GM20431 (cell line): ENCODE measurements around the gene RCAN2.
"Not testable (repeated sequence)": the region's sequence is repeated elsewhere in the genome, so short reads cannot be mapped to it uniquely, and the experiment has no call there.

Experiments used
- in situ Hi-C: fragments of 300-500 bp; cut with MseI, MboI; formaldehyde crosslinking; loops from one replicate; pipeline ENCODE4 v1.15.0; 2020; ENCODE audit warnings: low sequenced_read_pairs; ENCODE audit not compliant: unreplicated experiment

RCAN2 gene

GRCh38 chr6:46395530-46395929, 95.7 kb downstream of the RCAN2 start:
- in situ Hi-C loops = no loop called here

DNA sequence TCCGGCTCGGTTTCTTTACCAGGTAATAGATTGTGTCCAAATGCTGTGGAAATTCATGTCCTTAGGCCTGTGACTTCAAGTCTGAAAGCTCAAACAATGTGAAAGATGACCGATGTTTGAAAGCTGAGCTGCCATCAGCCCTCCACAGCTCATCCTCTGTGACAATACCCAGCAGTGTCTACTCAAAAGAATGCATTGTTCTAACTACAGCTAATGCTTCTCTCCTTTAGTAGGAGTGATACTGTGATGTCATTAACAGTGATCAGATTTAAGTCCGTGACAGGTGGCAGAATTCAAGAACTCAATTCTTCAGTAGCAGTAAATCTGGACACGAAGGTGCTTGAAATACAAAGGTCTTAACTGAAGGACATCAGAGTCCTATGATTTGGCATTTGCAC, 97.3 kb downstream of the RCAN2 start:
- in situ Hi-C loops = no loop called here

GRCh38 chr6:46393161-46393939, 97.9 kb downstream of the RCAN2 start:
- in situ Hi-C loops = no loop called here

- in situ Hi-C loops = no loop called here
Observed at GRCh38 chr6:46392294-46392693, 99.0 kb downstream of the RCAN2 start.

- in situ Hi-C loops = no loop called here
Observed at GRCh38 chr6:46390153-46390876, 100.9 kb downstream of the RCAN2 start.

GRCh38 chr6:46387728-46388127, 103.5 kb downstream of the RCAN2 start:
- in situ Hi-C loops = not testable (repeated sequence)

DNA sequence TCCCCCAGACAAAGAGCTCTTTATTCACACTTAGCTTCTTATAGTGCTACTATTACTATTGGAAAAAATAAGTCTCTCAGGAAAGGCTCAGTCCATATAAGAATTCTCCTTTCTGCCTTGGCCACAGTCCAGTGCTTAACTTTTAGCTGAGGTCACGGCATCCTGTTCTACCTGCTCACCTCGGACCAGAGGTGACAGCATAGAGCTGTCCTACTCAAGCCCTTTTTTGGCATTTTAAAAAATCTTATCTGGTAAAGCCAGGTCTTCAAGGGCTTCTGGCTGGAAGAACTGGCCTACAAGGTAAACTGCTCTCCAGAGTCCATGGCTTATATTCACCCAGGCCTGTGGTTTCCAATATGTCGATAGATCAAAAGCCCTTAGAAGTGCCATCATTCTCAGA, 109.7 kb downstream of the RCAN2 start:
- in situ Hi-C loops = no loop called here

DNA sequence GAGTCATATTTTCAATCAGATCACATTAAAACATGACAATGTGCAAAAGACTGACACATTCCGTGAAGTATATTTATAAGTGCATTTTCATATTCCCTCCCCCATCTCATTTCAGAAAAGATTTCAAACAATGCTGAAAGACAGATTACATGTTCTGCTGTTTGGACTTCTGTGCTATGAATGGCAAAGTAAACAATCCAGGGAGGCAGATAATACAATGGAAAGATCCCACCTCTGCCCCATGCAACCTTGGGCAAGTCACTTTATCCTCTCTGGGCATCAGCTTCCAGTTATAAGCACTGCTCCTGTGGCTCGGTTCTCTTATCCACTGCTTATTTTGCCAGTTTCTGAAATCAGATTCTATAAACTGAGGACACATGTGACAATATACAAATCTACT, 110.2 kb downstream of the RCAN2 start:
- in situ Hi-C loops = no loop called here

DNA sequence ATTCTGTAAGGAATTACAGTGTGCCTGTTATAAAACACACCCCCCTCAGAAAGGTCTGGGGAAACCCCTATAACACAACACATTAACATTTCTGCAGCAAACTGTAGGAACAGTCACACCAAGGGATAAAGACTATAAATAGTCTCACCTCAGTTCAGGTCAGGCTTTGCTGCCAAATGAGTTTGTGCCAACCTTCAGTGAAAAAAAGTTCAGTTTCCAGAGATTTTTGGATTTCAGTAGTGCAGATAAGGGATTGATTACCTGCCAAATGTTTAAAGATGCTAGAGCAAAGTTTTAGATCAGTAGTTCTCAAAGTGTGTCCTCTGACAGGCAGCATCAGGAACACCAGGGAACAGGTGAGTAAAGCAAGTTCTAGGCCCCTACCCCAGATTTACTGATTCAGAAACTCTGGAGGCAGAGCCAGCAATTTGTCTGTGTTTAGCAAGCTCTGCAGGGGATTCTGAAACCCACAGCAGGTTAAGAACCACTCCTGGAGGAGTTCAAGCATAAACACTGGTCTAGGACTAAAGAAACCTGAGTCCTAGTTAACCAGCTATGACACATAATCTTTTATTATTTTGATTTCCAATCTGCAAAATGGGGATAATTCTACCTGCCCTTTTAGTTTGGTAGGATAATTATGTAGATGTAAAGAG, 111.0 kb downstream of the RCAN2 start:
- in situ Hi-C loops = no loop called here

GRCh38 chr6:46378882-46379416, 112.3 kb downstream of the RCAN2 start:
- in situ Hi-C loops = no loop called here

- in situ Hi-C loops = no loop called here
Observed at GRCh38 chr6:46378161-46378881, 112.9 kb downstream of the RCAN2 start.

DNA sequence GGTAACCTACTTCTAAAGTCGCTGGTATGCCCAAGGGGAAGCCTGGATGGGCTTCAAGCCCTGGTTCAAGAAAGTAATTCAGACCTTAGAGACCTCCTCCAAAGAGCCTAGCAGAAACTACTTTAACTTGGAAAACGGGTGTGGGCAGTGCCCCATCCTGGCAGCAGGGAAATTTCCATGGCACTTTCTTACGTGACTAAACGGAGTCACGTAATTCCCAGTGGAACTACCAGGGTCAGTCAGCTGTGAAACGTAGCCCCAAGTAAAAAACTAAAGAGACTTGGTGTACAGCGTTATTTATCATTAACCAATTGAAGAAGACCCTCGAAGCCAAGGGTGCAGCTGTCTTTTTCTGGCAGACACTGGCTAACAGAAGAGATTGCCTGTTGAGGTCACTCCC, 114.0 kb downstream of the RCAN2 start:
- in situ Hi-C loops = no loop called here

GRCh38 chr6:46376562-46377061, 114.6 kb downstream of the RCAN2 start:
- in situ Hi-C loops = no loop called here

- in situ Hi-C loops = no loop called here
Observed at GRCh38 chr6:46370622-46371021, 120.6 kb downstream of the RCAN2 start.

DNA sequence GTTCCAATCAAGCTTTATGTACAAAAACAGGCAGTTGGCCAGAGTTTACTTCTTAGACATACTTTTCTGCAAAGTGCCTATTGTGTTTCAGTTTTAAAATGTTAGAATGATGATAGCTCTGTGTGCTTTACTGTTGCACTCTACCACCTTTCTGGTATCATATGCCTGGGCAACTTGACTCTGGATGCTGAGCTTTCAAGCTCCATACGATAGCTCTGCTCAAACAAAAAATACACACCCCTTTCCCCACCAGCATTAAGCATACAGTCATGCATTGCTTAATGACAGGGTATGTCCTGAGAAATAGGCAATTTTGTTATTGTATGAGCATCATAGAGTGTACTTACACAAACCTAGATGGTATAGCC, 123.1 kb downstream of the RCAN2 start:
- in situ Hi-C loops = no loop called here

- in situ Hi-C loops = no loop called here
Observed at GRCh38 chr6:46367354-46368168, 123.7 kb downstream of the RCAN2 start.

DNA sequence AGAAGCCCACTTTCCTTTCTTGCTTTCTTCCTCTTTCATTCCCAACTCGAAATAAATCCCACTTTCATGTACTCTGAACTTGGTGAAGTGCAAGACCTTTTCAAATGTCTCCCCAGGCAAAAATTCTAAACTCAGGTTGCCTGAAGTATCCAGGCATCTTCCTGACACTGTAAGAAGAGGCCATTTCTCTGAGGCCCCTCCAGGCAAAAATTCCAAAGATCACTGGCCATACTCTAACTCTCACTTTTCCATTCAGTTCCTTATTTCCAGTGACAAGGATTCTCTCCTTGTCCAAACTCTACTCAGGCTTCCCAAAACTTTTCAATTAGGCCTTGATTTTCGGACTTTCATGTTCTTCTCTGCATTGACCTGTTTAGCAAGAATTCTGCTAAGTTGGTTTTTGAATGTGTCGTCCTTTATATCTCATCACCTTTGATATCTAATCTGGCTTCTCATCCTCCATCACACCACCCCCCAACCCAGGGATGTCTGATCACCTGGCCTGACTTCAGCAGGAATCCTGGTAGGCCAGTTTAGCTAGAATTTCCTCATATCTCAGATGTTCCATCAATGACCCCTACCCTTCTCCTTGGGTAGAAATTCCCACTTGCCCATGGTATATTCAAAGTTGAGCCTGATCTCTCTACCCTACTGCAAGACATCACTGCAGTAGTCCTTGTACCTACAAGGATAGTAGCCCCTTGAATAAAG, 124.9 kb downstream of the RCAN2 start:
- in situ Hi-C loops = no loop called here

DNA sequence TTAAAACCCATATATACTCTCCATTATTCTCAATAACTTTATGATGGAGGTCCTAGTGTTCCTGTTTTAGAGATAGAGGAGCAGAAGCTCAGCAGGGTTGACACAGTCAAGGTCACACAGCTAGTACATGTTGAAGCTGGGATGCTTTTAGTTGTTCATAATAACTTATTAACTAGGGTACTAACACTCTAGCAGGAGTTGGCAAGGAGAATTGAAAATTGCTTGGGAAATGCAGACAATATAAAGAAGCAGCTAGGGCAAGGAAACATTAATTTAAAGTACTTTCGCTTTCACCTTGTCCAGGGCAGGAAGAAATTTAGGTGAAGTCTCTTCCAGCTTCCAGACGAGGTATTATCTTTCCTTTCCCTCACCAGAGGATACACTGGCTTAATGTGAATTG, 133.7 kb downstream of the RCAN2 start:
- in situ Hi-C loops = no loop called here

DNA sequence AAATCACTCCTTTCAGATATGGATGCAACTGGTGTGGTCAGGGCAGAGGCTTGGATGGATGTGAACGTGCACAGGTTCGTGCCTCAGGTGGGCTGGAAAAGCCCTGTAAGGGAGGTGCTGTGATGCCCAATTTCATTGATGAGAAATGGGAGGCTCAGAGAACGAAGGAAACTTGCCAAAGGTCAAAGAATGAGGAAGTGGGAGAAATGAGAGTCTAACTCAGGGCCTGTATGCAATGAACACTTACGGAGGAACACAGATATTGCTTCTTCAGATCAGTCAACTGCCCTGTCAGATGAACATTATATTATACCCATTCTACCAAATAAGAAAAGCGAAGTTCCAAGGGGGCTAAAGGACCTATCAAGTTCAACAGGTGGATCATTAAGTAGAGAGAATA, 134.7 kb downstream of the RCAN2 start:
- in situ Hi-C loops = no loop called here
